OCI-LY7 (cell line): ENCODE measurements around the gene MIR17HG.

Source experiments
- EZH2phosphoT487 ChIP-seq: fragments of 200-600 bp; sonication (generic); IDR thresholded peaks from 2 replicates; pipeline ENCODE4 v1.6.1; 2018; ENCODE audit warnings: low read depth, borderline replicate concordance, mild to moderate bottlenecking, mixed run types, antibody characterized with exemption, low read length, moderate library complexity, mixed read lengths
- TF ChIP-seq, protein P1 (sequence below): fragments of 200-600 bp; sonication (generic); conservative IDR thresholded peaks from 2 replicates; pipeline ENCODE4 v1.5.1; 2014; ENCODE audit warnings: mild to moderate bottlenecking, antibody characterized with exemption, low read length, moderate library complexity, mixed read lengths

DNA sequence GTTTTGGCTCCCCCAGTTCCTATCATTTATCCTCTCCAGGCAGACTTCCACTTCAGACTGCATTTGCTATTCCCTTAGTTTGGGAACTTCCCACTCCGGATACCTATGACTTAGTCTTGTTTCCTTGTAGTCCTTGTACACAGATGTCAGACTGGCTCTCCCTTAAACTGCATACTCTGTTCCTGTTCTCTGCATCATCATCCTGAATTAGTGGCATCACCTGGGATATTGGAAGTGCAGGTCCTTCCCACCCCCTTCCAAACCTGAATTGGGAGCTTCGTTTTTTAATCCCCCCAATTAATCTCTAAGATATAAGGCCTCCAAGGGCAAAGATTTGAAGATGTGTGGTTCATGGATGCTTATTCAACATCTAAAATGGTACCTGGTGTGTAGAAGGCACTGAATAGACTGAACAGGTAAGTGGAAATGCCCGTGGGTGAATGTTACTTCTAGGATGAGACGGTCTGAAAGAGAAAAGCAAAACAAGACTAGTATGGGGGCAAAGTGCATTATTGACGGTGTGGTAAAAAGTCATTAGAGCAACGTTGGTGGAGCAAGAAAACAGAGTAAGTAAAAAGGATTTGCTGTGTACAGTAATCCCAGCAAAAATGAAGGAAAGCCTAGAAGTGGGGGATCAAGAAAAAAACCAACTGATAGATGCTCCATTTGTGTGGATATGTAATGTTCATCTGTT lies 9.6 kb downstream of the MIR17HG start:
- TF ChIP-seq, protein P1, sequence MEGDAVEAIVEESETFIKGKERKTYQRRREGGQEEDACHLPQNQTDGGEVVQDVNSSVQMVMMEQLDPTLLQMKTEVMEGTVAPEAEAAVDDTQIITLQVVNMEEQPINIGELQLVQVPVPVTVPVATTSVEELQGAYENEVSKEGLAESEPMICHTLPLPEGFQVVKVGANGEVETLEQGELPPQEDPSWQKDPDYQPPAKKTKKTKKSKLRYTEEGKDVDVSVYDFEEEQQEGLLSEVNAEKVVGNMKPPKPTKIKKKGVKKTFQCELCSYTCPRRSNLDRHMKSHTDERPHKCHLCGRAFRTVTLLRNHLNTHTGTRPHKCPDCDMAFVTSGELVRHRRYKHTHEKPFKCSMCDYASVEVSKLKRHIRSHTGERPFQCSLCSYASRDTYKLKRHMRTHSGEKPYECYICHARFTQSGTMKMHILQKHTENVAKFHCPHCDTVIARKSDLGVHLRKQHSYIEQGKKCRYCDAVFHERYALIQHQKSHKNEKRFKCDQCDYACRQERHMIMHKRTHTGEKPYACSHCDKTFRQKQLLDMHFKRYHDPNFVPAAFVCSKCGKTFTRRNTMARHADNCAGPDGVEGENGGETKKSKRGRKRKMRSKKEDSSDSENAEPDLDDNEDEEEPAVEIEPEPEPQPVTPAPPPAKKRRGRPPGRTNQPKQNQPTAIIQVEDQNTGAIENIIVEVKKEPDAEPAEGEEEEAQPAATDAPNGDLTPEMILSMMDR, result no peak
- TF ChIP-seq EZH2phosphoT487, result no peak
